GM13976 (cell line): Measurements from ENCODE around the gene P2RX4.

ENCODE experiments used
- DNase-seq: peaks from one replicate; pipeline ENCODE4 v3.0.0; 2012; ENCODE audit warnings: low spot score
- in situ Hi-C: fragments of 300-500 bp; cut with MboI; formaldehyde crosslinking; loops from one replicate; pipeline ENCODE4 v1.12.0; 2022; ENCODE audit warnings: low sequenced_read_pairs, mixed read lengths, inconsistent platforms; ENCODE audit not compliant: unreplicated experiment
- TF ChIP-seq, protein P1 (sequence below): IDR thresholded peaks from 2 replicates; pipeline ENCODE4 v1.5.1; 2012; ENCODE audit warnings: borderline replicate concordance, mild to moderate bottlenecking; ENCODE audit not compliant: insufficient read depth; ENCODE audit errors: extremely low read depth, missing control alignments, control extremely low read depth

P2RX4 gene

DNA sequence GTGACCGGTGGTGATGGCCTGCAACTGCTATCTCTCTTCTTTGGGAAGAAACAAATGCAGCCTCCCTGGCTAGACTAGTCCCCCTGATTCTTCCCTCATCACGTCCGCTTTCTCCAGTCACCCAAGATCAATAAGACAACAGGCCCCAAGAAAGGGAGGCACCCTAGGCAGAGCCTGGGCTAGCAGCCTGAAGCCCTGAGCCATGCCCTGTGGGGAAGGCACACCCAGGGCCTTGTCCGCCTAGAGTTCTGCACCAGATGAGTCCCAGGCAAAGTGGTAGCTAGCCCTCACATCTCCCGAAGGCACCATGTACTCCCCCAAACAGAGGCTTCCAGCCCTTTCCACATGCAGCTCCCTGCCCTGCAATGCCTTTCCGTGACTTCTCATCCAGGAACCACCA lies 51.5 kb downstream of the P2RX4 start:
- in situ Hi-C loops: no loop called here

DNA sequence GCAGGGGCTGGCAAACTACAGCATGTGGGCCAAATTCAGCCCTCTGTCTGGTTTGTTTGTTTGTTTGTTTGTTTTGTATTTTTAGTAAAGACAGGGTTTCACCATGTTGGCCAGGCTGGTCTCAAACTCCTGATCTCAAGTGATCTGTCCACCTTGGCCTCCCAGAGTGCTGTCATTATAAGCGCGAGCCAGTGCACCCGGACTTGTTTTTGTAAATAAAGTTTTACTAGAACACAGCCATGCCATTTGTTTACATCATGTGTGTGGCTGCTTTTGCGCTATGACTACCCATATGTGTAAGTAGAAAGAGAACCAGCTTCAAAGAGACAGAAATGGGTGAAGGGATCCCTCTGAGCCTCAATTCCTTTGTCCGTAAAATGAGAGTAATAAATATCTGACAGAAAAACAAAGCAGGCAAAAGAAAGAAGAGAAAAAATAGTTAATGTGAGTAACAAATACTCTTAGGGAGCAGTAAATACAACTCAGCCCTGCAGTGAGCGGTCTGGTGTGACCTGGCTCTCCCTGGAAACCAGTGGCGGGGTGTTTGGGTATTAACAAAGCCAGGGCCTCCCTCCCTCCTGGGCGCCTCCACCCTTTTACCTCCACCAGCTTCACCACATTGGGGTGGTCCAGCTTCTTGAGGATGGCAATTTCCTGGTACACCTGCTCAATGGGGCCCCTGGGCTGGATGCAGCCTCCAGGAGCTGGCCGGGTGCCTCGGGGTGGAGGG lies 53.4 kb downstream of the P2RX4 start:
- in situ Hi-C loops: no loop called here
- TF ChIP-seq, protein P1, sequence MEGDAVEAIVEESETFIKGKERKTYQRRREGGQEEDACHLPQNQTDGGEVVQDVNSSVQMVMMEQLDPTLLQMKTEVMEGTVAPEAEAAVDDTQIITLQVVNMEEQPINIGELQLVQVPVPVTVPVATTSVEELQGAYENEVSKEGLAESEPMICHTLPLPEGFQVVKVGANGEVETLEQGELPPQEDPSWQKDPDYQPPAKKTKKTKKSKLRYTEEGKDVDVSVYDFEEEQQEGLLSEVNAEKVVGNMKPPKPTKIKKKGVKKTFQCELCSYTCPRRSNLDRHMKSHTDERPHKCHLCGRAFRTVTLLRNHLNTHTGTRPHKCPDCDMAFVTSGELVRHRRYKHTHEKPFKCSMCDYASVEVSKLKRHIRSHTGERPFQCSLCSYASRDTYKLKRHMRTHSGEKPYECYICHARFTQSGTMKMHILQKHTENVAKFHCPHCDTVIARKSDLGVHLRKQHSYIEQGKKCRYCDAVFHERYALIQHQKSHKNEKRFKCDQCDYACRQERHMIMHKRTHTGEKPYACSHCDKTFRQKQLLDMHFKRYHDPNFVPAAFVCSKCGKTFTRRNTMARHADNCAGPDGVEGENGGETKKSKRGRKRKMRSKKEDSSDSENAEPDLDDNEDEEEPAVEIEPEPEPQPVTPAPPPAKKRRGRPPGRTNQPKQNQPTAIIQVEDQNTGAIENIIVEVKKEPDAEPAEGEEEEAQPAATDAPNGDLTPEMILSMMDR: no peak
- DNase-seq: no peak

More for the DNA sequence above, 51.5 kb downstream of the P2RX4 start:
- TF ChIP-seq, protein P1: no peak
- no peak for DNase-seq

DNA sequence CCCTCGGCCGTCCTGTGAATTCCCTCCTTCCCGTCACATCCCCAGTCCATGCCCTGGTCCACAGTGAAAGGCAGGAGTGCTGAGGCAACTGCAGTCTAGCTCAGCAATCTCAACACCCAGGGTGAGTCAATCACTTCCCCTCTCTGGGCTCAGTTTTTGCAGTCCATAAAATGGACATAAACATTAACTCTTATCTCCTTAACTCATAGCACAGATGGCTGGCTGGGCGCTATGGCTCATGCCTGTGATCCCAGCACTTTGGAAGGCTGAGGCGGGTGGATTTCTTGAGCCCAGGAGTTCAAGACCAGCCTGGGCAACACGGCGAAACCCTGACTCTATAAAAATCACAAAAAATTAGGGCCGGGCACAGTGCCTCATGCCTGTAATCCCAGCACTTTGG lies 54.2 kb downstream of the P2RX4 start:
- no peak for DNase-seq
- TF ChIP-seq, protein P1: no peak
- in situ Hi-C loops: no loop called here

DNA sequence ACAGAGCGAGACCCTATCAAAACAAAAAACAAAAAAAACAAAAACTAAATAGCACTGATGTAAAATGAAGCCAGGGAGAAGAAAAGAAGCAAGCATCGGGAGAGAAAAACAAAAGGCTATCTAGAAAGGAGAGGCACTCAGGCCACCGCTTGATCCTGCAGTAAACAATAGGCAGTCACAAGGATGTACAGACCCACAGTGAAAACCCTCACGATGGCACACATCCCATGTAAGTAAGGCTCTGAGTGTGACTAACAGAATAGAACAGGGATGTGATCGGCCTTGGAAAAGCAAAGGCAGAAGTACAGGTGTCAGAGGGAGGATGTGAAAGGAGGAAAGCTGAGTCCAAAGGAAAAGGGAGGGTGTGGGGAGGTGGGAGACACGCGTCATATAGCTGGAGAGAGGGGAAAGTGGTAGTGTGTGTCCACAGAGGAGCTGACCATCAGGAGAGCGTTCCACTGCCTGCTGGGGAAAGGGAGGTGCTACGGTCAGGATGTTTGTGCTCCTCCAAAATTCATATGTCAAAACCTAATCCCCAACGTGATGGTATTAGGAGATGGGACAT lies 55.1 kb downstream of the P2RX4 start:
- TF ChIP-seq, protein P1: no peak
- no peak for DNase-seq
- in situ Hi-C loops: no loop called here

DNA sequence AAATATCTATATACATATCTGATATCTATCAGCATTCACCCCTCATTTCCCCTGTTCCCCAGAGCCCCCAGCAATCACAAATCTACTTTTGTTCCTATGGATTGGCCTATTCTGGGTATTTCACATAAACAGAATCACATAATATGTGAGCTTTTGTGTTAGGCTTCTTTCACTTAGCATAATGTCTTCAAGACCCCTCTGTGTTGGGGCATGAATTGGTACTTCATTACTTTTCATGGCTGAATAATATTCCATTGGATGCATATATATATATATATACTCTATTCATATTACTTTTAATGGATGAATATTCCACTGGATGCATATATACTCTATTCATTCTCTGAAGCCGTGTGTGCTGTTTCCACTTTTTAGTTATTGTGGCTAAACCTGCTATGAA lies 57.9 kb downstream of the P2RX4 start:
- in situ Hi-C loops: no loop called here
- TF ChIP-seq, protein P1: no peak
- no peak for DNase-seq

DNA sequence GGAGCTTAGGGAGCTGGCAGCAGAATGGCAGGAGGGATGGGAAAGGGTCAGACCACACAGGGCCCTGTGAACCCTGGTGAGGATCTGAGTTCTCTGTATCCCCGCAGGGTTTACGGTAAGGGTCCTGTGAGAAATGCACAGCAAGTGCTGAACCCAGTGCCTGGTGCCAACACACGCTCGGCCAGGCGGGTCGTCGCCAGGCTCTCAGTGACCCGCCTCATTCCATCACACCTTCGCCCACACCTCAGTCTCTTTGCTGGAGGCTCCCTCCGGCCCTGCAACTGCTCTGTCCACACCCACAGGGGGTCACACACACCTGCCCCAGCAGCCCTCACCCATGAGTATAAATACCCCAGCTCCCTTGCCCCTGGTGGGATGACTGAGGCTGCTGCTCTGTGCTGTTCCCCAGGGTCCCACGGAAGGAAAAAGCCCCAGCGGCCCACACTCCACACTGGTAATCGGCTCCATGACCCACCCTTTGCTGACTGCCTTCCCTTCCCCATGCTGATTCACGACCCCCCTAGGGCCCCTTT lies 63.5 kb downstream of the P2RX4 start:
- DNase-seq: no peak
- in situ Hi-C loops: no loop called here
- TF ChIP-seq, protein P1: no peak
